Liver (tissue), 3 donors: ENCODE data around the gene P2RY12.

ENCODE experiments used
- ATF3 ChIP-seq: IDR thresholded peaks from 2 replicates; pipeline ENCODE4 v1.6.1; 2016; ENCODE audit warnings: antibody characterized with exemption
- CTCF ChIP-seq: fragments of 150-350 bp; IDR thresholded peaks from 2 replicates; pipeline ENCODE4 v1.5.1; 2017; ENCODE audit warnings: improper control_type of control experiment, low read depth, low read length; ENCODE audit not compliant: missing input control
- REST ChIP-seq: IDR thresholded peaks from 2 replicates; pipeline ENCODE4 v1.6.1; 2016; ENCODE audit warnings: antibody characterized with exemption, mild to moderate bottlenecking
- donor health status: healthy.
- donor health status: healthy.

DNA sequence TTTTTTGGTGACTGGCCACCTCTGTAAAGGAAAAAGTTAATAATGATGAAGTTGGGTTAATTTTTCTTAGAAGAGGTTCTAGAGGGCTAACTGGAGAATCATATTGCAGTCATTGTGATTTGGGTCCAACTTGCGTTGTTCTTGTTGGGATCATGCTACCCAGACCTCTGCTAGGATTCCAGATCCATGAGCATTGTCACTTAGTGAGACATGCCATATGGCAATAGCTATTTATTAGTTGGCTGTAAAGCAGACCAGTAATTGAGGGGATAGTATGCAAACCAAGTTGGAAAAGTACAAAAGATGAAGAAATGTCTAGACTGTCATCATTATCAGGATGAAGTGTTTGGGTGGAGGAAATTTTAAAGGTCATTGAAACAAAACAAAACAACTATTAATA lies 30.7 kb upstream of the P2RY12 start:
- TF ChIP-seq CTCF (no peak), ATF3 (no peak), REST (no peak)
